ENCODE data around the gene ZNF564. TPM values are rescaled to one million over a fixed set of nuclear protein-coding genes. Genes with fewer than 3 reads are reported as not detected.

ZNF564 gene
- total and polyA plus RNA-seq, 10 donors = 5.9 to 24.5 (median 19.7) TPM

DNA sequence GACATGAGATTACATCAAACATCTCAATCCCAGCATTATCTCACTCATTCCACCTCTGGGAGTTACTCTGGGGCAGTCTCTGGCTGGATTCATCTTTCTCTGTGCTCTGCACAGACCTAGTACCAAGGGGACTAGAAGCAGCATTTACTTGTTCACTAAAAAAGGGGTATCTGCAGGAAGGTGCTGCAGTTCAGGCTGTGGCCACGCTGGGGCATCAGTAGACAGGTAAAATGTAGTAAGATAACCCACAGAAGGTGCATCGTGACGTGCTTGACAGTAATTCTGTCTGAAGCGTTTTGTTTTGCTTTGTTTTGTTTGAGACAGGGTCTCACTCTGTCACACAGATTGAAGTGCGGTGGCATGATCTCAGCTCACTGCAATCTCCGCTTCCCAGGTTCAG is 29.3 kb downstream of the ZNF564 start:
- H3K4me1 ChIP-seq = no peaks in the 10 kb centered on the region
- peaks cover 16 to 49% (median 34%) of the 10 kb centered on the region in 6 donors for H3K36me3 ChIP-seq
- no peak overlapping the region for H3K27ac ChIP-seq
- TF ChIP-seq, protein P1, sequence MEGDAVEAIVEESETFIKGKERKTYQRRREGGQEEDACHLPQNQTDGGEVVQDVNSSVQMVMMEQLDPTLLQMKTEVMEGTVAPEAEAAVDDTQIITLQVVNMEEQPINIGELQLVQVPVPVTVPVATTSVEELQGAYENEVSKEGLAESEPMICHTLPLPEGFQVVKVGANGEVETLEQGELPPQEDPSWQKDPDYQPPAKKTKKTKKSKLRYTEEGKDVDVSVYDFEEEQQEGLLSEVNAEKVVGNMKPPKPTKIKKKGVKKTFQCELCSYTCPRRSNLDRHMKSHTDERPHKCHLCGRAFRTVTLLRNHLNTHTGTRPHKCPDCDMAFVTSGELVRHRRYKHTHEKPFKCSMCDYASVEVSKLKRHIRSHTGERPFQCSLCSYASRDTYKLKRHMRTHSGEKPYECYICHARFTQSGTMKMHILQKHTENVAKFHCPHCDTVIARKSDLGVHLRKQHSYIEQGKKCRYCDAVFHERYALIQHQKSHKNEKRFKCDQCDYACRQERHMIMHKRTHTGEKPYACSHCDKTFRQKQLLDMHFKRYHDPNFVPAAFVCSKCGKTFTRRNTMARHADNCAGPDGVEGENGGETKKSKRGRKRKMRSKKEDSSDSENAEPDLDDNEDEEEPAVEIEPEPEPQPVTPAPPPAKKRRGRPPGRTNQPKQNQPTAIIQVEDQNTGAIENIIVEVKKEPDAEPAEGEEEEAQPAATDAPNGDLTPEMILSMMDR (IDR thresholded peaks at IDR 0.05 in 8 of 11, conservative IDR thresholded peaks at IDR 0.05 in 3 of 11) = peak in 1 of 11 experiments; percentile 7
- TF ChIP-seq POLR2AphosphoS5 (IDR thresholded peaks at IDR 0.05) (no peak), POLR2A (IDR thresholded peaks at IDR 0.05) (no peak)
- intact Hi-C loops (cut with DNase I; ENCODE audit: low total_unique reads) = no loop called here
- peaks cover 49 to 100% (median 100%) of the 10 kb centered on the region in 8 donors for H3K9me3 ChIP-seq
- no peak for DNase-seq
- H3K27me3 ChIP-seq (replicated peaks in 1 of 7) = no peaks in the 10 kb centered on the region
- WGBS, 5 donors = 74 to 86% (median 77%) methylated on average over 6 of the region's 6 CpGs
- H3K4me3 ChIP-seq = no peak overlapping the region

DNA sequence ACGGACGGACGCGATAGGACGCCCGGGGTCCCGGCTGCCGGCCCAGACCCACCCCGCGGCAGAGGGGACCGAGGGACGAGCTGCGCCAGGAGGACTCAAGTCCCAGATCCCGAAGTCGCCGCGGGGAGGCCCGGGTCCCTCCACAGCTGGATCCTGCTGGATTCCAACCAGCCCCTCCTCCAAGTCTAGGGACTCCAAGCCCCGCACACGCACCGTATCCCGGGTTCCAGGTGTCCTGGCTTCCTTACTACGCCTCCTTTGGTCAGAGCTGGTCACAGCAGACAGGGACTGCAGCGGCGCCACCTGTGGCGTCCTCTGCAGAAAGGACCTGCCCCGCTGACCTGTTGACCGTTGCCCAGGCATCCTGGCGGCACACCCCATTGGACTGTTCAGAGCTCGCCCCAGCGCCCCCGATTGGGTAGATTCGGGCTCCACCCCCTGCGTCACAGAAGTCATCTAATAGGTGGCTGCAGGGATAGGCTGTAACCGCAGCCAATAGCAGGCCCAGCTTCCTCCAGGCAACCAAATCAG is 37.7 kb downstream of the ZNF564 start:
- no peaks in the 10 kb centered on the region for H3K4me1 ChIP-seq
- DNase-seq = no peak
- H3K27ac ChIP-seq = no peak overlapping the region
- TF ChIP-seq, protein P1 (IDR thresholded peaks at IDR 0.05 in 8 of 11, conservative IDR thresholded peaks at IDR 0.05 in 3 of 11) = peak in 1 of 11 experiments; percentile 25
- TF ChIP-seq POLR2A (IDR thresholded peaks at IDR 0.05) (no peak), POLR2AphosphoS5 (IDR thresholded peaks at IDR 0.05) (peak in 2 of 3 donors; percentile 22 to 62)
- intact Hi-C loops (cut with DNase I; ENCODE audit: low total_unique reads) = no loop called here
- WGBS, 5 donors = 17 to 30% (median 20%) methylated on average over 8 to 35 of the region's 35 CpGs
- peaks cover 0 to 91% (median 51%) of the 10 kb centered on the region in 8 donors for H3K9me3 ChIP-seq
- peaks cover 0 to 11% (median 0%) of the 10 kb centered on the region in 7 donors for H3K27me3 ChIP-seq (replicated peaks in 1 of 7)
- H3K36me3 ChIP-seq = peaks cover 0 to 8% (median 0%) of the 10 kb centered on the region in 6 donors
- H3K4me3 ChIP-seq = peak overlapping the region in 4 of 8 donors; percentile 10 to 23 (median 19)

DNA sequence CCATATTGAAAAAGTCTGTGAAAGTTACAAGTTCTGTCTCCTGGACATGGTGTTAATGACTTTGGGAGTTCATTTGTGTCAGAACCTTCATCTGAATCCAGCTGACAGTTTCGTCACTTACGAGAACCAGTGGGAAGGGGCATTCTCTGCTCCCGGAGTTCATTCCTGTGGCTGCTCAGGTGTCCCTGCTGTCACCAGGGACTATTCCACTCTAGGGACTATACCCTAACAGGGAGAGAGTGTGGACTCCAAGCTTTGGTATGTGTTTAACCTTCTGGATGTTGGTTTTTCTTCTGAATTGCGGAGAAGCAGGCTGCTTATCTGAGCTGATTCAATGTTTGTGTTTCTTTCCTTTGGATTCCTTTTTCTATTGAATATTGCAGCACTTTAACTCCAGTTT is 54.2 kb downstream of the ZNF564 start:
- 91 to 97% (median 94%) methylated on average over 4 of the region's 4 CpGs for WGBS, 5 donors
- Histone ChIP-seq H3K36me3 (no peaks in the 10 kb centered on the region), H3K4me1 (peaks cover 0 to 15% (median 12%) of the 10 kb centered on the region in 6 donors), H3K27me3 (replicated peaks in 1 of 7) (no peaks in the 10 kb centered on the region), H3K27ac (no peak overlapping the region), H3K4me3 (no peak overlapping the region), H3K9me3 (peaks cover 0 to 3% (median 0%) of the 10 kb centered on the region in 8 donors)
- intact Hi-C loops (cut with DNase I; ENCODE audit: low total_unique reads) = no loop called here
- TF ChIP-seq POLR2AphosphoS5 (IDR thresholded peaks at IDR 0.05) = no peak
- TF ChIP-seq, protein P1 (IDR thresholded peaks at IDR 0.05 in 8 of 11, conservative IDR thresholded peaks at IDR 0.05 in 3 of 11) = no peak
- no peak for TF ChIP-seq POLR2A (IDR thresholded peaks at IDR 0.05)
- DNase-seq = no peak

DNA sequence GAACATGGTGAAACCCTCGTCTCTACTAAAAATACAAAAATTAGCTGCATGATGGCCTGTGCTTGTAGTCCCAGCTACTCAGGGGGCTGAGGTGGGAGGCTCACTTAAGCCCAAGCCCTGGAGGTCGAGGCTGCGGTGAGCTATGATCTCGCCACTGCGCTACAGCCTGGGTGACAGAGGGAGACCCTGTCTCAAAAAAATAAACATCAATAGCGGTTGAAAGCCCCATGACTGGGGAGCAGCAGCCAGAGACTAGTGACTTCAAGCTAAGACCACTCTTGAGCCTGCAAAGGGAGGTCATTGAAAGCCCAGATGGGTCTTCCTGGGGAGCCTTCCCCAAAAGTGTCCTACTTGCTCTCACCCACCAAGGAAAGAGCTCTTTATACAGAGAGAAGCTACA is 54.8 kb downstream of the ZNF564 start:
- TF ChIP-seq POLR2AphosphoS5 (IDR thresholded peaks at IDR 0.05) (no peak), POLR2A (IDR thresholded peaks at IDR 0.05) (no peak)
- TF ChIP-seq, protein P1 (IDR thresholded peaks at IDR 0.05 in 8 of 11, conservative IDR thresholded peaks at IDR 0.05 in 3 of 11) = no peak
- no peaks in the 10 kb centered on the region for H3K27me3 ChIP-seq (replicated peaks in 1 of 7)
- H3K4me3 ChIP-seq = no peak overlapping the region
- intact Hi-C loops (cut with DNase I; ENCODE audit: low total_unique reads) = no loop called here
- no peaks in the 10 kb centered on the region for H3K36me3 ChIP-seq
- H3K9me3 ChIP-seq = peaks cover 0 to 3% (median 0%) of the 10 kb centered on the region in 8 donors
- H3K27ac ChIP-seq = no peak overlapping the region
- H3K4me1 ChIP-seq = peaks cover 0 to 15% (median 12%) of the 10 kb centered on the region in 6 donors
- 91 to 94% (median 93%) methylated on average over 6 of the region's 6 CpGs for WGBS, 5 donors
- no peak for DNase-seq
